HepG2 (cell line): ENCODE data around the gene HDAC4. TPM values are rescaled to one million over a fixed set of nuclear protein-coding genes. Genes with fewer than 3 reads are reported as not detected.

Experiments
- ATAC-seq: fragments of 200-7000 bp; cut with Tn5 transposase; 3 replicates; pipeline ENCODE4 v1.9.1; 2020; ENCODE audit warnings: mild to moderate bottlenecking, moderate library complexity
- BruUV-seq: library from RNA; stranded (reverse); fragments of 400-500 nt; replicated peaks from 2 replicates; lab custom pipeline; 2021; lab: Mats Ljungman, UMichigan
- CTCF ChIA-PET: fragments of 300-600 bp; formaldehyde crosslinking; extraction: SDS; loops from one replicate; lab custom pipeline; 2021; ENCODE audit warnings: low total read pairs, inconsistent platforms, low intra/inter-chr PET ratio; lab: Yijun Ruan, JAX
- POLR2A ChIA-PET: fragments of 350-600 bp; sonication (Branson Sonifier 250); formaldehyde crosslinking; loops from one replicate; lab custom pipeline; 2020; ENCODE audit warnings: antibody characterized with exemption, inconsistent platforms; lab: Yijun Ruan, JAX
- DNase-seq: peaks from one replicate; pipeline ENCODE4 v3.0.0-alpha.2; 2015; ENCODE audit warnings: low spot score
- FAIRE-seq: peaks from 3 replicates; lab custom pipeline; 2011; peaks lifted over from hg19 to GRCh38; lab: Jason Lieb, UNC
- H2AFZ ChIP-seq: one replicate; pipeline ENCODE4 v1.6.1; 2011; ENCODE audit warnings: low read length, inconsistent platforms
- H3K27ac ChIP-seq: fragments of 300-600 bp; 3 replicates; pipeline ENCODE4 v1.8.0; 2011; ENCODE audit warnings: mixed run types, mild to moderate bottlenecking, mixed read lengths, low read length, inconsistent platforms; ENCODE audit not compliant: insufficient read depth; ENCODE audit errors: extremely low read length
- H3K27me3 ChIP-seq, 2 experiments: fragments of 200-600 bp in 1 of 2; 2 replicates in 1 of 2; 3 replicates in 1 of 2; pipeline versions ENCODE4 v1.6.0 to v1.8.0; 2011; ENCODE audit warnings: low read length in 2 of 2, mild to moderate bottlenecking in 2 of 2, moderate library complexity in 2 of 2, inconsistent platforms in 1 of 2; ENCODE audit not compliant: insufficient read depth in 2 of 2, control insufficient read depth in 1 of 2
- H3K36me3 ChIP-seq, 2 experiments: fragments of 200-600 bp in 1 of 2; replicated peaks in 1 of 2; 2 replicates in 1 of 2; 3 replicates in 1 of 2; pipeline versions ENCODE4 v1.5.1 to v1.8.0; 2011; ENCODE audit warnings: low read length in 2 of 2, inconsistent platforms in 1 of 2; ENCODE audit not compliant: insufficient read depth in 2 of 2, control insufficient read depth in 1 of 2
- H3K4me1 ChIP-seq: 2 replicates; pipeline ENCODE4 v1.5.1; 2012; ENCODE audit warnings: low read length, inconsistent platforms; ENCODE audit not compliant: insufficient read depth
- H3K4me2 ChIP-seq: 2 replicates; pipeline ENCODE4 v1.6.0; 2011; ENCODE audit warnings: low read depth, low read length, inconsistent platforms
- H3K4me3 ChIP-seq, 3 experiments: fragments of 200-600 bp in 1 of 3; sonication (generic), shearing (Covaris generic) in 1 of 3; replicated peaks in 1 of 3; 2 replicates each; pipeline ENCODE4 v1.5.1; 2011 to 2016; ENCODE audit warnings: low read length in 3 of 3, inconsistent platforms in 2 of 3, low read depth in 2 of 3, mild to moderate bottlenecking in 2 of 3, control low read depth in 1 of 3, mixed read lengths in 1 of 3; ENCODE audit not compliant: insufficient read depth in 1 of 3
- H3K79me2 ChIP-seq: one replicate; pipeline ENCODE4 v1.6.1; 2011; ENCODE audit warnings: low read length, inconsistent platforms; ENCODE audit not compliant: insufficient read depth
- H3K9ac ChIP-seq: 2 replicates; pipeline ENCODE4 v1.6.0; 2011; ENCODE audit warnings: mild to moderate bottlenecking, low read depth, low read length, inconsistent platforms; ENCODE audit not compliant: insufficient read depth
- H3K9me3 ChIP-seq: 2 replicates; pipeline ENCODE4 v1.5.1; 2012; ENCODE audit warnings: mild to moderate bottlenecking, low read length
- H4K20me1 ChIP-seq: 2 replicates; pipeline ENCODE4 v1.6.0; 2011; ENCODE audit warnings: inconsistent platforms, mild to moderate bottlenecking, low read length, moderate library complexity; ENCODE audit not compliant: insufficient read depth
- AFF4 ChIP-seq: sonication (generic); formaldehyde crosslinking; IDR thresholded peaks from 2 replicates; pipeline ENCODE4 v1.4.0; 2020; ENCODE audit warnings: missing genetic modification reagents
- MAX ChIP-seq: IDR thresholded peaks from 2 replicates; pipeline ENCODE4 v1.6.1; 2012; ENCODE audit warnings: inconsistent platforms
- MBD4 ChIP-seq: IDR thresholded peaks from 2 replicates; pipeline ENCODE4 v1.6.1; 2012; ENCODE audit warnings: low read length, inconsistent platforms, borderline replicate concordance
- MBNL3 ChIP-seq: fragments of 250-450 bp; sonication (Bioruptor Pico); conservative IDR thresholded peaks from 2 replicates; pipeline ENCODE4 v1.8.0; 2022; ENCODE audit warnings: mild to moderate bottlenecking, inconsistent platforms
- MIER2 ChIP-seq: IDR thresholded peaks from 2 replicates; pipeline ENCODE4 v1.6.1; 2016; ENCODE audit warnings: missing biosample characterization, missing genetic modification reagents
- MXI1 ChIP-seq: IDR thresholded peaks from 3 replicates; pipeline ENCODE4 v1.6.1; 2012; ENCODE audit warnings: low read depth, low read length, inconsistent platforms, borderline replicate concordance
- SIN3A ChIP-seq: IDR thresholded peaks from 2 replicates; pipeline ENCODE4 v1.6.1; 2011; ENCODE audit warnings: low read depth, mild to moderate bottlenecking, control low read depth, low read length, borderline replicate concordance
- THRA ChIP-seq: sonication (generic); formaldehyde crosslinking; IDR thresholded peaks from 2 replicates; pipeline ENCODE4 v1.4.0; 2020; ENCODE audit warnings: missing genetic modification reagents, borderline replicate concordance
- ZBTB42 ChIP-seq: sonication (generic); formaldehyde crosslinking; IDR thresholded peaks from 2 replicates; pipeline ENCODE4 v1.5.0; 2020; ENCODE audit warnings: mild to moderate bottlenecking, missing genetic modification reagents
- ZNF138 ChIP-seq: sonication (generic); formaldehyde crosslinking; IDR thresholded peaks from 2 replicates; pipeline ENCODE4 v1.5.0; 2020; ENCODE audit warnings: mild to moderate bottlenecking, low read depth, missing genetic modification reagents
- ZNF264 ChIP-seq: sonication (generic); formaldehyde crosslinking; IDR thresholded peaks from 2 replicates; pipeline ENCODE4 v1.4.0; 2020; ENCODE audit warnings: missing genetic modification reagents
- ZNF597 ChIP-seq: sonication (generic); formaldehyde crosslinking; IDR thresholded peaks from 2 replicates; pipeline ENCODE4 v1.5.0; 2020; ENCODE audit warnings: missing genetic modification reagents
- ZNF781 ChIP-seq: sonication (generic); formaldehyde crosslinking; IDR thresholded peaks from 2 replicates; pipeline ENCODE4 v1.5.1; 2020; ENCODE audit warnings: borderline replicate concordance, mild to moderate bottlenecking, missing genetic modification reagents; ENCODE audit errors: not compliant biosample characterization
- WGBS: methylation state at CpG from one replicate; pipeline ENCODE4 v1.1.6; 2017; ENCODE audit warnings: low lambda C conversion rate; 5-methylcytosine and 5-hydroxymethylcytosine counted together
- in situ Hi-C: cut with HindIII; loops from 2 replicates; pipeline ENCODE4 v1.10.0; 2017; ENCODE audit warnings: low pct_unique_long_range_greater_than_20kb; ENCODE audit not compliant: extremely low pct_ligation_motif_present
- intact Hi-C: fragments of 100-400 bp; cut with micrococcal nuclease; formaldehyde crosslinking; loops from one replicate; pipeline ENCODE4 v1.10.0; 2022; ENCODE audit not compliant: unreplicated experiment
- polyA plus RNA-seq, 8 experiments: library from polyadenylated mRNA; depleted of rRNA in 3 of 8; stranded (reverse) in 7 of 8; unstranded in 1 of 8; fragments of >200 nt; fragmentation: Illumina TruSeq in 4 of 8; extraction: Trizol in 4 of 8; gene quantifications; 2 replicates each; pipeline versions ENCODE4 v1.2.1 to v1.2.3, GENCODE V29; 2011 to 2016; ENCODE audit warnings: low read depth in 4 of 8, missing spikeins in 1 of 8, mixed read lengths in 1 of 8; ENCODE audit not compliant: insufficient read depth in 1 of 8
- total RNA-seq, 5 experiments: library from RNA; depleted of rRNA; stranded (reverse); fragments of >200 nt; fragmentation: Illumina TruSeq; extraction: Trizol; gene quantifications; 2 replicates each; pipeline ENCODE4 v1.2.3, GENCODE V29; 2016; ENCODE audit warnings: low read depth in 1 of 5
- TF ChIP-seq, protein P1 (sequence below): sonication (generic); formaldehyde crosslinking; IDR thresholded peaks from 2 replicates; pipeline ENCODE4 v1.4.0; 2020; ENCODE audit warnings: mild to moderate bottlenecking, missing genetic modification reagents
- TF ChIP-seq, protein P2 (sequence below): sonication (generic); formaldehyde crosslinking; IDR thresholded peaks from 2 replicates; pipeline ENCODE4 v1.9.0; 2021; ENCODE audit warnings: missing genetic modification reagents, mild to moderate bottlenecking, borderline replicate concordance

HDAC4 gene
- total and polyA plus RNA-seq, 2 of the 13 experiments (the other 11 are each of a cell fraction or from before 2014, with no cell fraction given) = 10.1 to 11.5 TPM

- no peak for FAIRE-seq
- H3K9me3 ChIP-seq = no peaks in the 10 kb centered on the region
- no peak for ATAC-seq
- H2AFZ ChIP-seq = no peak overlapping the region
- ChIA-PET CTCF (no interaction called here), POLR2A (interaction anchor here (1.8 kb wide), 1 partner anchor 20 kb away, joined by 7 read pairs; the partner anchor contains the start of gene HDAC4)
- no peak overlapping the region for H3K4me3 ChIP-seq
- H3K36me3 ChIP-seq = peaks cover 5 to 20% of the 10 kb centered on the region in 2 experiments; a peak in 4 of 5 replicates
- intact Hi-C loops (no loop called here), in situ Hi-C loops (no loop called here)
- BruUV-seq = no TSS peak
- no peak overlapping the region for H3K4me2 ChIP-seq
- H3K9ac ChIP-seq = no peak overlapping the region
- WGBS = 95% methylated on average over 30 of the region's 30 CpGs
- H3K4me1 ChIP-seq = no peaks in the 10 kb centered on the region
- H3K79me2 ChIP-seq = peaks cover 10% of the 10 kb centered on the region
- peaks cover 15% of the 10 kb centered on the region; the same call in 1 of the 2 replicates for H4K20me1 ChIP-seq
- DNase-seq = no peak
- no peaks in the 10 kb centered on the region for H3K27me3 ChIP-seq
- no peak overlapping the region for H3K27ac ChIP-seq
- TF ChIP-seq THRA (CRISPR knock-in tag) = no peak
- no peak for TF ChIP-seq SIN3A
- no peak for TF ChIP-seq ZNF781 (CRISPR knock-in tag)
- TF ChIP-seq AFF4 (CRISPR knock-in tag) = no peak
- TF ChIP-seq MXI1 = no peak
- no peak for TF ChIP-seq ZNF138
- TF ChIP-seq, protein P1, sequence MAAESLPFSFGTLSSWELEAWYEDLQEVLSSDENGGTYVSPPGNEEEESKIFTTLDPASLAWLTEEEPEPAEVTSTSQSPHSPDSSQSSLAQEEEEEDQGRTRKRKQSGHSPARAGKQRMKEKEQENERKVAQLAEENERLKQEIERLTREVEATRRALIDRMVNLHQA (CRISPR knock-in tag) = no peak
- no peak for TF ChIP-seq ZNF264 (CRISPR knock-in tag)
- TF ChIP-seq MBNL3 (CRISPR knock-in tag) = no peak
- no peak for TF ChIP-seq ZBTB42 (CRISPR knock-in tag)
- TF ChIP-seq MBD4 = no peak
- TF ChIP-seq ZNF597 (CRISPR knock-in tag) = no peak
- no peak for TF ChIP-seq MIER2 (CRISPR knock-in tag)
- TF ChIP-seq, protein P2, sequence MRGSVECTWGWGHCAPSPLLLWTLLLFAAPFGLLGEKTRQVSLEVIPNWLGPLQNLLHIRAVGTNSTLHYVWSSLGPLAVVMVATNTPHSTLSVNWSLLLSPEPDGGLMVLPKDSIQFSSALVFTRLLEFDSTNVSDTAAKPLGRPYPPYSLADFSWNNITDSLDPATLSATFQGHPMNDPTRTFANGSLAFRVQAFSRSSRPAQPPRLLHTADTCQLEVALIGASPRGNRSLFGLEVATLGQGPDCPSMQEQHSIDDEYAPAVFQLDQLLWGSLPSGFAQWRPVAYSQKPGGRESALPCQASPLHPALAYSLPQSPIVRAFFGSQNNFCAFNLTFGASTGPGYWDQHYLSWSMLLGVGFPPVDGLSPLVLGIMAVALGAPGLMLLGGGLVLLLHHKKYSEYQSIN (CRISPR knock-in tag) = no peak
- TF ChIP-seq MAX = no peak
These were observed 19.8 kb downstream of the HDAC4 start for GRCh38 chr2:239380831-239381708.
